Thyroid gland (tissue), 4 donors: ENCODE data around the gene TACR3. TPM values are rescaled to one million over a fixed set of nuclear protein-coding genes. Genes with fewer than 3 reads are reported as not detected.
A peak's percentile ranks its signal among the peaks of the same experiment; 100 is the strongest.
"Not testable (repeated sequence)": the region's sequence is repeated elsewhere in the genome, so short reads cannot be mapped to it uniquely, and the experiment has no call there.

Experiments used
- DNase-seq, 2 donors: peaks; one replicate each; pipeline ENCODE4 v3.0.0-alpha.2; 2019
- H3K27ac ChIP-seq, 3 donors: fragments of 200-600 bp; sonication (generic); 1 replicate in 2 of 3; 2 replicates in 1 of 3; pipeline ENCODE4 v1.5.1; 2016 to 2019; ENCODE audit warnings: mild to moderate bottlenecking in 1 of 3, moderate library complexity in 1 of 3
- H3K27me3 ChIP-seq: fragments of 200-600 bp; sonication (generic); one replicate; pipeline ENCODE4 v1.5.1; 2019
- H3K36me3 ChIP-seq, 2 donors: fragments of 200-600 bp; sonication (generic); one replicate each; pipeline ENCODE4 v1.5.1; 2016 to 2019
- H3K4me1 ChIP-seq, 2 donors: fragments of 200-600 bp; sonication (generic); one replicate each; pipeline ENCODE4 v1.5.1; 2017 to 2019
- H3K4me3 ChIP-seq, 3 donors: fragments of 200-600 bp; sonication (generic); replicated peaks in 1 of 3; 1 replicate in 2 of 3; 2 replicates in 1 of 3; pipeline ENCODE4 v1.5.1; 2016; ENCODE audit warnings: mild to moderate bottlenecking in 1 of 3
- H3K9me3 ChIP-seq: fragments of 200-600 bp; sonication (generic); one replicate; pipeline ENCODE4 v1.5.1; 2017
- POLR2A ChIP-seq, 2 donors: fragments of 450-650 bp; IDR thresholded peaks; one replicate each; pipeline ENCODE4 v1.6.1; 2017; ENCODE audit warnings: antibody characterized with exemption in 2 of 2, mild to moderate bottlenecking in 2 of 2, moderate library complexity in 1 of 2
- WGBS, 2 donors: methylation state at CpG; one replicate each; pipeline ENCODE4 v1.1.5; 2017; 5-methylcytosine and 5-hydroxymethylcytosine counted together
- intact Hi-C: fragments of 100-400 bp; cut with DNase I; formaldehyde crosslinking; loops from one replicate; pipeline ENCODE4 v1.15.1; 2023
- total RNA-seq, 4 donors: library from RNA; depleted of rRNA; stranded (reverse); fragments of >200 nt; gene quantifications; one replicate each; pipeline ENCODE4 v1.2.3, GENCODE V29; 2016
- TF ChIP-seq, protein P1 (sequence below), 6 experiments: fragments of 200-600 bp in 3 of 6; fragments of 450-650 bp in 3 of 6; sonication (generic) in 3 of 6; IDR thresholded peaks; one replicate each; pipeline ENCODE4 v1.5.1; 2016 to 2019; ENCODE audit warnings: antibody characterized with exemption in 6 of 6, mild to moderate bottlenecking in 2 of 6, inconsistent platforms in 1 of 6, moderate library complexity in 1 of 6

The TACR3 gene, protein sequence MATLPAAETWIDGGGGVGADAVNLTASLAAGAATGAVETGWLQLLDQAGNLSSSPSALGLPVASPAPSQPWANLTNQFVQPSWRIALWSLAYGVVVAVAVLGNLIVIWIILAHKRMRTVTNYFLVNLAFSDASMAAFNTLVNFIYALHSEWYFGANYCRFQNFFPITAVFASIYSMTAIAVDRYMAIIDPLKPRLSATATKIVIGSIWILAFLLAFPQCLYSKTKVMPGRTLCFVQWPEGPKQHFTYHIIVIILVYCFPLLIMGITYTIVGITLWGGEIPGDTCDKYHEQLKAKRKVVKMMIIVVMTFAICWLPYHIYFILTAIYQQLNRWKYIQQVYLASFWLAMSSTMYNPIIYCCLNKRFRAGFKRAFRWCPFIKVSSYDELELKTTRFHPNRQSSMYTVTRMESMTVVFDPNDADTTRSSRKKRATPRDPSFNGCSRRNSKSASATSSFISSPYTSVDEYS
- total RNA-seq = under 1 TPM in 1 of 4 donors, not detected in 3; 0.10 TPM

DNA sequence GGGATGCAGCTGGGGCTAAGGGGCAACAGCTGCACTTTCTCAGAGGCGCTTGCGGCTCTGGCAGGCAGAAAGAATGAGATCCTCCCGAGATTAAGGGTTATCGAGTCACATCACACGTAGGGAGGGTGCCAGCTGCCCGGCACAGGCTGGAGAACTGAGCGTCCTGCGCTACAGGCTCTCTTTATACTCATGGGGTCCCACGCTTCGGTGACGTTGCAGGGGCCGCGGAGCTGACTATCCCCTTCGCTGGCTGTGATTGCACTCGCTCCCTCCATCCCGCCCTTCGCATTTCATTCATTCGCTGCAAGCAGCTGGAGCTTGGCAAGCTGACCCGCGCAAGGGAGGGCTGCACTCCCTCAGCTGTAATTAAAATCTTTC is at the start of gene TACR3:
Gene TACR3, minus strand, starts transcription at position 156 of the 378 bp plus-strand sequence. CDS start 310 bp downstream, outside the sequence.
- Histone ChIP-seq H3K4me3 (no peak within 1 kb of the TSS), H3K36me3 (no peaks in the 10 kb centered on the region), H3K27me3 (no peaks in the 10 kb centered on the region), H3K27ac (no peak within 1 kb of the TSS), H3K4me1 (peaks cover 4 to 7% of the 10 kb centered on the region in 2 donors), H3K9me3 (no peaks in the 10 kb centered on the region)
- peak in 1 of 2 donors; percentile 4 for DNase-seq
- intact Hi-C loops = no loop called here
- WGBS, 2 donors = 1 to 2% methylated on average over 15 to 17 of the region's 20 CpGs
- TF ChIP-seq POLR2A (IDR thresholded peaks at IDR 0.05) = no peak
- TF ChIP-seq, protein P1, sequence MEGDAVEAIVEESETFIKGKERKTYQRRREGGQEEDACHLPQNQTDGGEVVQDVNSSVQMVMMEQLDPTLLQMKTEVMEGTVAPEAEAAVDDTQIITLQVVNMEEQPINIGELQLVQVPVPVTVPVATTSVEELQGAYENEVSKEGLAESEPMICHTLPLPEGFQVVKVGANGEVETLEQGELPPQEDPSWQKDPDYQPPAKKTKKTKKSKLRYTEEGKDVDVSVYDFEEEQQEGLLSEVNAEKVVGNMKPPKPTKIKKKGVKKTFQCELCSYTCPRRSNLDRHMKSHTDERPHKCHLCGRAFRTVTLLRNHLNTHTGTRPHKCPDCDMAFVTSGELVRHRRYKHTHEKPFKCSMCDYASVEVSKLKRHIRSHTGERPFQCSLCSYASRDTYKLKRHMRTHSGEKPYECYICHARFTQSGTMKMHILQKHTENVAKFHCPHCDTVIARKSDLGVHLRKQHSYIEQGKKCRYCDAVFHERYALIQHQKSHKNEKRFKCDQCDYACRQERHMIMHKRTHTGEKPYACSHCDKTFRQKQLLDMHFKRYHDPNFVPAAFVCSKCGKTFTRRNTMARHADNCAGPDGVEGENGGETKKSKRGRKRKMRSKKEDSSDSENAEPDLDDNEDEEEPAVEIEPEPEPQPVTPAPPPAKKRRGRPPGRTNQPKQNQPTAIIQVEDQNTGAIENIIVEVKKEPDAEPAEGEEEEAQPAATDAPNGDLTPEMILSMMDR (IDR thresholded peaks at IDR 0.05) = no peak

DNA sequence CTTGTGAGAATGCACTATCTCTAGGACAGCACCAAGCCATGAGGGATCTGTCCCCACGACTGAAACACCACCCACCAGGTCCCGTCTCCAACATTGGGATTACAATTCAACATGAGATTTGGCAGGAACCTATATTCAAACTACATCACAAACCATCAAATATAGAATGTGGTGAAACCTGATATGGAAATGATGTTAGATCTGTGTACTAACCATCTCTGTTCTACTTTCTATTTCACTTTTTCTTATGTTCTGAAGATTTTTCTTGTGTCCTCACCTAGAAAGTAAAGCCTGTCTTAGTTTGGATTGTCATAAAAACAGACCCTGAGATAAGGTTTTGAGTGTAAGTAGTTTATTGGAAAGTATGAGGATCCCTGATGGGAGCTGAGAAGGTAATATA is 37.8 kb upstream of the TACR3 start:
- no peaks in the 10 kb centered on the region for H3K27me3 ChIP-seq
- TF ChIP-seq, protein P1 (IDR thresholded peaks at IDR 0.05) = no peak
- TF ChIP-seq POLR2A (IDR thresholded peaks at IDR 0.05) = no peak
- intact Hi-C loops = no loop called here
- 81 to 83% methylated on average over 2 of the region's 2 CpGs for WGBS, 2 donors
- H3K4me1 ChIP-seq = no peaks in the 10 kb centered on the region
- no peaks in the 10 kb centered on the region for H3K9me3 ChIP-seq
- H3K27ac ChIP-seq = no peak overlapping the region
- no peak for DNase-seq
- H3K4me3 ChIP-seq = no peak overlapping the region
- no peaks in the 10 kb centered on the region for H3K36me3 ChIP-seq

DNA sequence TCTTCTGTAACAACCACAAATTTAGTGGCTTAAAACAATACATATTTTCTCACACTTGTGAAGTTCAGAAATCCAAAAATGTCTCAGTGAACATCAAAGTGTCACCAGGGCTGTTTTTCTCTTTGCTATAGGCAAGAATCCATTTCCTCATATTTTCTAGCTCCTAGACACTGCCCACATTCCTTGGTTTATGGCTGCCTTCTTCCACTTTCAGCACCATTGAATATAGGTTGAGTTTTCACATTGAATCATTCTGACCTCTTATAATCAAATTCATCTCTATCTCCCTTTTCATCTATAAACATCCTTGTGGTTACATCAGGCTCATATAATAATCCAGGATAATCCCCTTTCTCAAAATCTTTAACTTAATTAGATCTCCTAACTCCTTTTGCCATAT is 37.0 kb upstream of the TACR3 start:
- intact Hi-C loops = no loop called here
- TF ChIP-seq, protein P1 (IDR thresholded peaks at IDR 0.05) = no peak
- no peak for TF ChIP-seq POLR2A (IDR thresholded peaks at IDR 0.05)
- Histone ChIP-seq H3K36me3 (no peaks in the 10 kb centered on the region), H3K27ac (no peak overlapping the region), H3K4me3 (no peak overlapping the region), H3K4me1 (no peaks in the 10 kb centered on the region), H3K9me3 (no peaks in the 10 kb centered on the region), H3K27me3 (no peaks in the 10 kb centered on the region)
- no peak for DNase-seq

DNA sequence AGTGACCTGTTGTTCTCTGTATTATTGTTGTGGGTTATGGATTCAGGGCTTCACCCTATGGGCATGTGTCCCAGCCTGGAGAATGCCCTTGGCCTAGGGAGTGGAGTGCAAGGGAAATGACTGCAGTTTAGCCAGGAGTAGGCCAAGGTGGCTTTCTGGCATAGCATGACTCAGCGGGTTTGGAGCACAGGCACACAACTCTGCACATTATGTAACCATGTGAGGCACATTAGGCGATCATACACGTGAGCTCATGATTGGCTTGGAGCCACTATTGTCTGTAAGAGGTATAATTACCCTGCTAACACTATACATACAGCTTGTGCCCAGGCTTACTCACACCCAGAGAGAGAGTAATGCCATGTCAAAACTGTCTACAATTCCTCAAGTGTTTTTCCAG is 35.1 kb upstream of the TACR3 start:
- Histone ChIP-seq H3K36me3 (no peaks in the 10 kb centered on the region), H3K4me3 (no peak overlapping the region), H3K27ac (no peak overlapping the region), H3K9me3 (no peaks in the 10 kb centered on the region), H3K27me3 (no peaks in the 10 kb centered on the region), H3K4me1 (no peaks in the 10 kb centered on the region)
- WGBS, 2 donors = 75 to 83% methylated on average over 2 to 3 of the region's 3 CpGs
- TF ChIP-seq POLR2A (IDR thresholded peaks at IDR 0.05) = no peak
- TF ChIP-seq, protein P1 (IDR thresholded peaks at IDR 0.05) = no peak
- DNase-seq = peak in 1 of 2 donors; percentile 9
- intact Hi-C loops = no loop called here

DNA sequence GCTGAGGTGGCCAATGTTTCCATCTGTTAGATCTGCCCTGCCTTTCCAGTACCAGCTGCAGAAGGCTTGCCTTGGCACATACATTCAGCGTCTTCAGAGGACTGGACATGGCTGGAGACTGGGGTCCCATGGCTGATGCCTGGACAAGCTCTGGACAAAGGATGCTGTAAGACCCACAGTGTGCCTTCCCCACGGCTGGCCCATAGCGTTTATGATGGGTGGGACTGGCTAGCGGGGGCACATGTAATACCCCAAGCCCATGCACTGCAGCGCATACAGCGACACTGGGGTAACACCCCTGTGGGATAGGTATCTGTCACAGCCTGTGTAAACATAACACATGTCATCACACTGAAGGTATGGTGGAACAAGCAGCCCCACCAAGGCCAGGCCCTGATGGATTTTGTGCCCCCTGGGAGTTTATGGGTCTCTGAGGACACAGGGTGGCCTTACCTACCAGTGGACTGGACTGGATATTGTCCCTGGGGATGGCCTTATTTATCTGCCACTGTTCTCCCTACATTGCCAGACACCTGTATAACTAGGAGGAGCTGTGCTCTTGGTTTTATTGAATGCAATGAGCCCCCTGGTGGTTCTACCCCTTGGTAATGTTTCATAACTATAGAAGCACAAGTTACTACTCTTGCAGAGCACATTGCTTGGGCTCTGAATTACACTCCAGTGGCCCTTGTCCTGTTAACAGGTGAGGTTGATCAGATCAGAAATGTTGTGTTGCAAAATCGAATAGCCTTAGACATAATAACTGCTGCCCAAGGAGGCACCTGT is 34.3 kb upstream of the TACR3 start:
- no peak for TF ChIP-seq POLR2A (IDR thresholded peaks at IDR 0.05)
- Histone ChIP-seq H3K27me3 (no peaks in the 10 kb centered on the region), H3K4me1 (no peaks in the 10 kb centered on the region), H3K4me3 (no peak overlapping the region), H3K27ac (no peak overlapping the region), H3K36me3 (no peaks in the 10 kb centered on the region), H3K9me3 (no peaks in the 10 kb centered on the region)
- 86 to 95% methylated on average over 6 to 7 of the region's 7 CpGs for WGBS, 2 donors
- DNase-seq = no peak
- intact Hi-C loops = no loop called here

DNA sequence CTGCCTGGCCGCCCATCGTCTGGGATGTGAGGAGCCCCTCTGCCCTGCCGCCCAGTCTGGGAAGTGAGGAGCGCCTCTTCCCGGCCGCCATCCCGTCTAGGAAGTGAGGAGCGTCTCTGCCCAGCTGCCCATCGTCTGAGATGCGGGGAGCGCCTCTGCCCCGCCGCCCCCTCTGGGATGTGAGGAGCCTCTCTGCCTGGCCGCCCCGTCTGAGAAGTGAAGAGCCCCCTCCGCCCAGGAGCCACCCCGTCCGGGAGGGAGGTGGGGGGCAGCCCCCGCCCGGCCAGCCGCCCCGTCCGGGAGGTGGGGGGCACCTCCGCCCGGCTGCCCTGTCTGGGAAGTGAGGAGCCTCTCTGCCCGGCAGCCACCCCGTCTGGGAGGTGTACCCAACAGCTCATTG is 3.4 kb upstream of the TACR3 start:
- H3K4me1 ChIP-seq, DNase-seq, H3K9me3 ChIP-seq, intact Hi-C loops, H3K27me3 ChIP-seq, H3K27ac ChIP-seq, H3K4me3 ChIP-seq, H3K36me3 ChIP-seq: not testable (repeated sequence)
- WGBS, 2 donors = 96% methylated on average over 5 to 9 of the region's 27 CpGs
